Right atrium auricular region (tissue), 2 donors: Measurements from ENCODE around the gene CEBPG. TPM values are rescaled to one million over a fixed set of nuclear protein-coding genes. Genes with fewer than 3 reads are reported as not detected.

Source experiments
- DNase-seq: peaks from one replicate; pipeline ENCODE4 v3.0.0-alpha.2; 2019; ENCODE audit warnings: low spot score
- H3K27ac ChIP-seq, 2 donors: fragments of 200-600 bp; sonication (generic); 1 replicate in 1 of 2; 2 replicates in 1 of 2; pipeline ENCODE4 v1.5.1; 2016 to 2019
- H3K27me3 ChIP-seq, 2 donors: fragments of 200-600 bp; sonication (generic); one replicate each; pipeline versions ENCODE4 v1.5.1 to v1.6.0; 2017 to 2019
- H3K36me3 ChIP-seq: fragments of 200-600 bp; sonication (generic); one replicate; pipeline ENCODE4 v1.5.1; 2016
- H3K4me1 ChIP-seq, 2 donors: fragments of 200-600 bp; sonication (generic); one replicate each; pipeline versions ENCODE4 v1.5.1 to v1.6.0; 2017 to 2019
- H3K4me3 ChIP-seq, 2 donors: fragments of 200-600 bp; sonication (generic); 1 replicate in 1 of 2; 2 replicates in 1 of 2; pipeline ENCODE4 v1.5.1; 2017 to 2019; ENCODE audit warnings: mild to moderate bottlenecking in 1 of 2, moderate library complexity in 1 of 2
- H3K9me3 ChIP-seq, 2 donors: fragments of 200-600 bp; sonication (generic); one replicate each; pipeline ENCODE4 v1.5.1; 2019
- total RNA-seq, 2 donors: library from RNA; depleted of rRNA; stranded (reverse); fragments of >200 nt; gene quantifications; one replicate each; pipeline ENCODE4 v1.1.0, GENCODE V29; 2016
- TF ChIP-seq, protein P1 (sequence below), 2 donors: fragments of 200-600 bp; sonication (generic); IDR thresholded peaks; one replicate each; pipeline ENCODE4 v1.5.1; 2019; ENCODE audit warnings: antibody characterized with exemption in 2 of 2

Gene CEBPG
- total RNA-seq, 2 donors from 2014 or later: 12.9 to 15.2 TPM

DNA sequence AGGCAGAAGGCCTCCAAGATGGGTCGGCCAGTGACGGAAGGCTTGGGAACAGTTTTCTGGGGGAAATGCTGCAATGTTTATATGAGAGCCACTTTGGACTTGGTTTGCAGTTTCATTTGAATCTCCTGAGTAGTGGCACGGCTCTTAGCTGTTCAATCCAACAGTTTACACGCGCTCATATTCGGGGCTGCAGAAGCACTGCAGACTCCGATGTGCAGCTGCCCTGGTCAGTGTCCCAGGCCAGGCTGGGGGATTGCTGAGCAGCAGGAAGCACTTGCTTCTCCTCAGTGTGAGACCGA lies 31.7 kb downstream of the CEBPG start:
- TF ChIP-seq, protein P1, sequence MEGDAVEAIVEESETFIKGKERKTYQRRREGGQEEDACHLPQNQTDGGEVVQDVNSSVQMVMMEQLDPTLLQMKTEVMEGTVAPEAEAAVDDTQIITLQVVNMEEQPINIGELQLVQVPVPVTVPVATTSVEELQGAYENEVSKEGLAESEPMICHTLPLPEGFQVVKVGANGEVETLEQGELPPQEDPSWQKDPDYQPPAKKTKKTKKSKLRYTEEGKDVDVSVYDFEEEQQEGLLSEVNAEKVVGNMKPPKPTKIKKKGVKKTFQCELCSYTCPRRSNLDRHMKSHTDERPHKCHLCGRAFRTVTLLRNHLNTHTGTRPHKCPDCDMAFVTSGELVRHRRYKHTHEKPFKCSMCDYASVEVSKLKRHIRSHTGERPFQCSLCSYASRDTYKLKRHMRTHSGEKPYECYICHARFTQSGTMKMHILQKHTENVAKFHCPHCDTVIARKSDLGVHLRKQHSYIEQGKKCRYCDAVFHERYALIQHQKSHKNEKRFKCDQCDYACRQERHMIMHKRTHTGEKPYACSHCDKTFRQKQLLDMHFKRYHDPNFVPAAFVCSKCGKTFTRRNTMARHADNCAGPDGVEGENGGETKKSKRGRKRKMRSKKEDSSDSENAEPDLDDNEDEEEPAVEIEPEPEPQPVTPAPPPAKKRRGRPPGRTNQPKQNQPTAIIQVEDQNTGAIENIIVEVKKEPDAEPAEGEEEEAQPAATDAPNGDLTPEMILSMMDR (IDR thresholded peaks at IDR 0.05): no peak
- no peak overlapping the region for H3K4me3 ChIP-seq
- H3K4me1 ChIP-seq: peaks cover 0 to 6% of the 10 kb centered on the region in 2 donors
- no peak overlapping the region for H3K27ac ChIP-seq
- no peaks in the 10 kb centered on the region for H3K27me3 ChIP-seq
- no peaks in the 10 kb centered on the region for H3K36me3 ChIP-seq
- no peaks in the 10 kb centered on the region for H3K9me3 ChIP-seq
- no peak for DNase-seq

DNA sequence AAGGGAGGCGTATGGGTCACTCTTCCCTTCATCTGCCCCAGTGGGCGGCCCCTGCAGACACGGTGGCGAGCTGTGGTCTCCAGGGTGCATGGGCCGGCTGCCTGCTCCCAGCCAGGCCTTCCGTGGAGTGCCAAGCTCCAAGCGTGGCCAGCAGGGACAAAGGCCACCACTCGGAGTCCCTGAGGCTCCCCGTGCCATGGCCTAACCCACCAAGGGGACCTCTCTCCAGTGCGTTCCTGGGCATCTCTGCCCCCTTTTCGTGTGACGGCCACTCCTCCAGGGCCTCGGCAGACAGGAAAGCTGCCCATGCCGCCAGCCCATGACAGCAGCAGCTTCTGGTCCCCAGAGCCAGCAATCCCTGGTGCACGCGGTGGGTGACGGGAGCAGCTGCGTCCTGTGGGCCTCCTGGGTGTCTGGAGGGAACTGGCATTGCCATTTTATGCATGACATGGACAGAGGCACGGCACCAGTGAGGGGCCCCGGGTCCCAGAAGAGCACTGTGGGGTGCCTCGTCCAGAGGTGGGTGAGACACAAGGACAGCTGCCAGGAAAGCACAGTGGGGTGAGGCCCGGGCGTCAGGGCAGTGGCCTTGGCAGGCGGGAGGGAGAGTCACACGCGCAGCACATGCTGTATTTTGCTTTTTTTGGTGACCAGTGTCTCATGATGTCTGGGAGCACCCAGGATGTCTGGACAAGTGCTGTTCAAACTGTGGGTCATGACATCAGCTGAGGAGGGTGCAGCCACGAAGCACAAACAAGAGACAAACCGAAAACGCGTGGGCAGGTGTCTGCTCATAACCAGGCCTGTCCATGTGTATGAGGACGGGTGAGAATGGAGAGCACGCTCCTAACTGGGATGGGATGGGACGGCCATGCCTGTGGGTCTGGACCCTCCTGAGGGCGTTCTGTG lies 32.3 kb downstream of the CEBPG start:
- Histone ChIP-seq H3K9me3 (no peaks in the 10 kb centered on the region), H3K4me3 (no peak overlapping the region), H3K4me1 (peaks cover 0 to 6% of the 10 kb centered on the region in 2 donors), H3K27ac (no peak overlapping the region), H3K36me3 (no peaks in the 10 kb centered on the region), H3K27me3 (no peaks in the 10 kb centered on the region)
- DNase-seq: no peak
- TF ChIP-seq, protein P1 (IDR thresholded peaks at IDR 0.05): no peak

DNA sequence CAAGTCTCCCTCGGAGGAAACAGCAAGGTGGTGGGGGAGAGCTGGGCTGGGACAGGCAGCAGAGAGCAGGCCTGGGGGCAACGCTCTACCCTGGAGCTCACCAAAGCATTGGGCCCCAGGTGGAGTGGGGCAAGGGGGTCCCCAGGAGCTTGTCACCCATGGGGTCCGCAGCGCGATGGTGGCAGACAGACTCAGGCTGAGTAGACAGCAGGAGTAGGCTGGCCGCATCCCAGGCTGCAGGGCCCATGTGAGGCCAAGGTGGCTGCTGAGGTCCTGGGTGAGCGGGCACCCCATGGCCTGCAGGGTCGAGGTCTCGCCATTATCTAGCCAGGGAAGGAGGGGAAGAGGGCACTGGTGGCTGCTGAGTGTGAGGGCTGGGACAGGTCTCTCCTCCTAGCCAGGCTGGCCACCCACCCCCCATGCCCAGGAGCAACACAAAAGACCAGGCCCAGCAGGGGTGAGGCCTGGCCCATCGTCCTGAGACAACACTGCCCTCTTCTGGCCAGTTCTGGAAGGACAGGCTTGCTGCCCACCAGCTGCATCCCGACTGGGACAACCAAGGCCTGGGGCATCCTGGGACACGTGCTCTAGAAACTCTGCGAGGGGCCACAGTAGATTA lies 33.1 kb downstream of the CEBPG start:
- DNase-seq: peak; percentile 78
- H3K27me3 ChIP-seq: no peaks in the 10 kb centered on the region
- no peaks in the 10 kb centered on the region for H3K36me3 ChIP-seq
- H3K4me3 ChIP-seq: no peak overlapping the region
- peaks cover 0 to 6% of the 10 kb centered on the region in 2 donors for H3K4me1 ChIP-seq
- no peaks in the 10 kb centered on the region for H3K9me3 ChIP-seq
- TF ChIP-seq, protein P1 (IDR thresholded peaks at IDR 0.05): peak; percentile 93 to 96
- no peak overlapping the region for H3K27ac ChIP-seq

DNA sequence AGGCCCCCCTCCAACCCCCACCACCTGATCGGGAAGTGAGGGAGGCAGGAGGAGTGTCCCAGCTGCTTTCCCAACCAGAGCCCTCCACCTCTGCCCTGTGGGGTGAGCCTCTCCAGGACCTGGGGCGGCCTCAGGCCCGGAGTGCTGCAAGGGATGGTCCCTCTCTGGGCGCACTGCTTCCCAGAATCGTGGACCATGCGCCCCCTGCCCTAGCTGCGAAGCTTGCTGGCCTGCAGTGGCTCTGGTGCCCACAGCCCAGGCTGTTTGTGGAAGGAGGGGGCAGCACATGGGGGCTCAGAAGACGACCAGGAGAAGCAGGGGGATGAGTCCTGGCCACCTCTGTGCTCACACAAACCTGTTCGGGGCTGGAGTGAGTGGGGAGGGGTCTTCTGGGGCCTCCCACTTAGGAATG lies 33.6 kb downstream of the CEBPG start:
- H3K4me3 ChIP-seq: no peak overlapping the region
- no peaks in the 10 kb centered on the region for H3K9me3 ChIP-seq
- peaks cover 0 to 6% of the 10 kb centered on the region in 2 donors for H3K4me1 ChIP-seq
- no peaks in the 10 kb centered on the region for H3K36me3 ChIP-seq
- DNase-seq: no peak
- no peak overlapping the region for H3K27ac ChIP-seq
- TF ChIP-seq, protein P1 (IDR thresholded peaks at IDR 0.05): peak in 1 of 2 donors; percentile 41
- no peaks in the 10 kb centered on the region for H3K27me3 ChIP-seq

DNA sequence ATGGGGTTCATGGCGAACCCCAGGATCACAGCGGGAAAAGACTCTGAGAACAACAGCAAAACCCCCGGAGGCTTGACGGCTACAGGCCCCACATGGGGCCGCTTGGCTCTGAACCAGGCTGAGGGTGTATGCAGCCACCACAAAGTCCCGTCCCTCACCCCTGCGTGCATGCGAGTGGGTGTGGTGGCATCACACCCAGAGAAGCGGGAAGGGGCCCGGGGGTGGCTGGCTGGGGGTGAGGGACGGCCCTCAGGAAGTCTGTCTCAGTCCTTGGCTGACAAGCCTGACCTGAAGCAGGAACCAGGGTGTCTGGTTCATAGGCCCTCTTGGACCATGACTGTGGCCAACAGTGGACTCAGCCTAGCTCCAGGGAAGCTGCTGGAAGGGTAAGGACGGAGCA lies 34.2 kb downstream of the CEBPG start:
- Histone ChIP-seq H3K27ac (no peak overlapping the region), H3K36me3 (no peaks in the 10 kb centered on the region), H3K4me1 (peaks cover 0 to 6% of the 10 kb centered on the region in 2 donors), H3K9me3 (no peaks in the 10 kb centered on the region), H3K27me3 (no peaks in the 10 kb centered on the region), H3K4me3 (no peak overlapping the region)
- TF ChIP-seq, protein P1 (IDR thresholded peaks at IDR 0.05): no peak
- no peak for DNase-seq
